HG03558 (cell line): ENCODE results near the gene SLC35G3.
"Not testable (repeated sequence)": the region's sequence is repeated elsewhere in the genome, so short reads cannot be mapped to it uniquely, and the experiment has no call there.

Source experiments
- ATAC-seq: cut with Tn5 transposase; IDR thresholded peaks from one replicate; pipeline ENCODE4 v1.9.1; 2021; ENCODE audit warnings: moderate number of reproducible peaks; ENCODE audit not compliant: unreplicated experiment; ENCODE audit errors: extremely low read depth

The SLC35G3 gene

DNA sequence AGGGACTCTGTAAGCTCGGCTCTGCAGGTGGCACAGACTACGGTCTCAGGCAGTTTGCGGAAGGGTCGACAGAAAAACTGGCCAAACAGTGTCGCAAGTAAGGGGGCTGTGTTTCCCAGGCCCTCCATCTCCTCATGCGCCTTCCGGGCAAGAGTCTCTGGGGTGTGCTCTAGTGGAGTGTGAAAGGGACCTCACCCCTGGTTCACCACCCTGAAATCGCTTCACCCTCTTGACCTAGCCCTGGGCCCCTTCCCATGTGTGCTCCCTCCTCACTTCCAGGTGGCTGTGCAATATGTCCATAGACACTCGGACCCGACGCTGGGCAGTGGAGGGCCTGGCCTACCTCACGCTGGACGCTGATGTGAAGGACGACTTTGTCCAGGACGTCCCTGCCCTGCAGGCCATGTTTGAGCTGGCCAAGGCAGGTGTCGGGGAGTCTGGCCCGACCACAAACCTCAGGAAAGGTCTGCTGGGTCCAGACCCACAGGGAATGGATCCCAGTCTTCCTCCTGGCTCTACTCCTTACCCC lies 24.3 kb downstream of the SLC35G3 start:
- ATAC-seq, result no peak

DNA sequence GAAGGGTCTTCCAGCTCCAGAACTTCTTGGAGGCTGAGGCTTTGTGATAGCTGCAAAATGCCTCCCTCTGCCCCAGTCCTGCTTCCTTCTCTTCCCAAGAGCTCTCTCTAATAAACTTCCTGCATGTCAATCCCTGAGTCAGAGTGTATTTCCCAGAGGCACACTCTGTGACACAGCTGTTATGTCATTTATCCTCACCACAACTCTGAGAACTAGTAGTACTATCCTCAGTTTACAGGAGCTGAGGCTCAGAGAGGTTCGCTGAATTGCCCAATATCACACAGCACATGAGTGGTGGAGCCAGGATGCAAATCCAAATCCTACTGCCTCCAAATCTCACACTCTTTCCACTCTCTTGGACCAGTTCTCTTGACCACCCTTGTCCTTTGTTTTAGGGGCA lies 26.5 kb downstream of the SLC35G3 start:
- ATAC-seq, result no peak

DNA sequence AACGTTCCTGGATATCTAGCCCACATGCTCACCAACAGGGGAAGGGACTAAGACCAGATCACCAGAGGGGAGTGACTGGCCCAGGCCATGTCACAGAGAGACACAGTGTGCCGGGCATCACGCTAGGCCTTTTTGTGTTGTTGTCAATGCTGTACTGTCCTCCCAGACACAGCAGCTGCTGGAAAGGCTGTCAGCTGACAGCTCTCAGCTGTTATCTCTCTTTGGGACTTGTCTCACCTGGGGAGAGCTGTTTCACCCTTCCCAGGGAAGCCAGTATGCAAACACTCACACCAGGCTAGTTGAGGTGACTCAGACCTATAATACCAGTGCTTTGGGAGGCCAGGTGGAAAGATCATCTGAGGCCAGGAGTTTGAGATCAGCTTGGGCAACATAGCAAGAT lies 27.1 kb downstream of the SLC35G3 start:
- ATAC-seq, result no peak

DNA sequence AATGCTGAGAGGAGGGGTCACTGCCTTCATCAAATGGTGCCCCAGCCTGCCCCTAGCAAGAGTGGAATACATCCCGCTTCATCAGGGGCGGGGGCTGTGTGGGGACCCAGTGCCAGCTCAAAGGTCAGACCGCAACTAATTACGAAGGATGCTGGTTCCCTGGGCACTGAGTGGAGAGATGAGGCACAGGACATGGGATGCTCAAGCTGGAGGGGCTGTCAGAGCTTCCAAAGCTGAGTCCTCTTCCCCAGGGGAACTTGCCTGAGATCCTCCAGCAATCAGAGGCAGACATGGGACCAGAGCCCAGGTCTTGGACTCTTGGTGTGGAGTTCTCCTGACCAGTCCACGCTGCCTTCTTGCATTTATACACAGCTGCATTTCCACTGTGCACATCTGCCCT lies 27.7 kb downstream of the SLC35G3 start:
- no peak for ATAC-seq

DNA sequence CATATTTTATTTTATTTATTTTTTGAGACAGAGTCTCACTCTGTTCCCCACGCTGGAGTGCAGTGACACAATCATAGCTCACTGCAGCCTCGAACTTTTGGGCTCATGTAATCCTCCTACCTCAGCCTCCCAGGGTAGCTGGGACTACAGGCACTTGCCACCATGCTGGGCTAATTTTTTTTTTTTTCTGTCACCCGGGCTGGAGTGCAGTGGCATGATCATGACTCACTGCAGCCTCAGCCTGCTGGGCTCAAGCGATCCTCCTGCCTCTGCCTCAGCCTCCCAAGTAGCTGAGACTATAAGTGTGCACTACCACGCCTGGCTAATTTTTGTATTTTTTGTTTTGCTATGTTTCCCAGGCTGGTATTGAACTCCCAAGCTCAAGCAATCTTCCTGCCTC lies 29.5 kb downstream of the SLC35G3 start:
- no peak for ATAC-seq

DNA sequence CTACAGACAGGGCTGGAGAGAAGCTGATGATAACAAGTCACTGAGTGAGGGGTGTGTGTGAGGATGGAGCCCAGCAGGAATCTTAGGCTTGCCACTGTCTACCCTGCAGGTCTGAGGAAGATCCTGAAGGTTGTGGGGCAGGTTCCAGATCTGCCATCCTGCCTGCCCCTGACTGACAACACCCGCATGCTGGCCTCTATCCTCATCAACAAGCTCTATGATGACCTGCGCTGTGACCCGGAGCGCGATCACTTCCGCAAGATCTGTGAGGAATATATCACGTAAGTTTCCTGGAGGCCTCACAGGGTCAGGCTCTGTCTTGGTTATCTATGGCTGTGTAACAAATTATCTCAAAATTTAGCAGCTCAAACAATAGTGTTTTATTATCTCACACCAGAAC lies 30.3 kb downstream of the SLC35G3 start:
- ATAC-seq, result no peak

DNA sequence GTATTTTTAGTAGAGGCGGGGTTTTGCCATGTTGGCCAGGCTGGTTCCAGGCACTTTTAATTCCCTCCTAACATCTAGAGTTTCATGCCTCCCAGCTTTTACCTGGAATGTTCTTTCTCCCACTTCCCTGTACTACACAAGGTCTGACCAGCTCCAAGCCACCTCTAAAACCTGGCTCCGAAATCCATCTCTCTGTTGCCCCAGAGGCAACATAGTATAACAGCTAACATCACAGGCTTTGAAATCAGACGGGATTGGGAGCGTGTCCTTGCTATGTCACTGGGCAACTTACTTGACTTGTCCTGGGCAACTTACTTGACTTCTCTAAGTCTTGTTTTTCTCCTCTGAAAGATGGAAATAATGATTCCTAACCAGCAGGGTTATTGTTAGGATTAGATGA lies 31.4 kb downstream of the SLC35G3 start:
- no peak for ATAC-seq

DNA sequence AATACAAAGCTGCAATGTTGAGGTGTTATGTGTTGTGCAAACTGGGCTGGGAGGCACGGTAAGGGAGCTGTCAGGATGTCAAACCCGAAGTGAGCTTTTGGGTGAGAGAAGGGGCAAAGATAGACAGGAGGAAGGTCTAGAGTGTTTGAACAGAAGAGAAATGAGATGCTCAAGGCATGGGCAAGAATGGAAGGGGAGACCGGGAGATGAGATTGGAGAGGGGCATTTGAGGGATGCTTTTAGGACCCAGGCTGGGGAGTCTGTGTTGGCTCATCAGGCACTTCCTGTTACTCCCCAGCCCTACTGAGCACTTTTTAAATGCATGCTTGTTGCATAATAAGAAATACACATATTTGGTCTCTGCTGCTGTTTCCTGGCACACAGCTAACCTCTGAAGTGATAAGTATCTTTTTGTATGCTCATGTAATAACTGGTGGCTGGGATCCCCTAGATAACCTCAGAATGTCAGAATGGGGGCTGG lies 32.9 kb downstream of the SLC35G3 start:
- ATAC-seq, result no peak

DNA sequence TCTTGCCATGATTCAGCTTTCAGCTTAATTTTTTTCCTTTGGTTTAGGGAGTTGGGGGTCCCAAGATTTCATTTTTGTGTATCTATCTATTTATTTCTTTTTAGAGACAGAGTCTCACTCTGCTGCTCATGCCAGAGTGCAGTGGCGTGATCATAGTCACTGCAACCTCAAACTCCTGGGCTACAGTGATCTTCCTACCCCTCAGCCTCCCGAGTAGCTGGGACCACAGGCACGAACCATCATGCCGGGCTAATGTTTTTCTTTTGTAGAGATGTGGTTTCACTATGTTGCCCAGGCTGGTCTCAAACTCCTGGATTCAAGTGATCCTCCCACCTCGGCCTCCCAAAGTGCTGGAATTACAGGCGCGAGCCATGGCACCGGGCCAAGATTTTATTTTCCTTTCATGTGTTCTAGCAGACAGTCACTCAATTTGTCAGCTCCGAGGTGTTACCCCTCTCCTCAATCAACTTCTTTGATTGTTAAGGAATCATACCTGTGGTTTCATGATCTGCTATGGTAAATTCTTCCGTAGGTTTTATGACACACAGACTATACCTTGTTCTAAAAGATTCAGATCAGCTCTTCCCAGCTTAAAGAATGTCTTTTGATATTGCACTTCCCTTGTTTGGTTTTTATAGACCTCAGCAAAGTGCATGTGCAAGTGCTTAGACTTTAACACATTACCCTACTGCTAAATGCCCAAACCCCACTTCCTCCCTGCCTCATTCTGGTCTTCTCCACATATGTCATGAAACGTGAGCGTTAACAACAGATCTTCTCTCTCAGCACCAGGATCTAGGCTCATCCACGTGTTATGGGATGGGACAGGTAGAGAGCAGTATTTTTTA lies 33.6 kb downstream of the SLC35G3 start:
- no peak for ATAC-seq

DNA sequence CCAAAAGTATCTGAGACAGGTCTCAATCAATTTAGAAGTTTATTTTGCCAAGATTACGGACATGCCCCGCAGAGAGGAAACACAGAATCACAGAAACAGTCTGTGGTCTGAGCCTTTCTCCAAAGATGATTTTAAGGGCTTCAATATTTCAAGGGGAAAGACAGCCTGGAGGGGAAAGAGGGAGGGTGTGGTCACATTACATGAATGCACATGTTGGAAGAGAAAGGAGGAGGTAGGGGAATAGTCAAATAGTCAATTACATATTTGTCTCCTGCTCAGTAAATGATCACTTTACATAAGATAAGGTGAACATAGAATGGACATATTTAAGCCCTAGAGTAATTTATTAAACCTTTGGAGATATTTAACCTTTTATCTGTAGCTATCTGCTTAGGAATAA lies 34.3 kb downstream of the SLC35G3 start:
- ATAC-seq, result no peak

DNA sequence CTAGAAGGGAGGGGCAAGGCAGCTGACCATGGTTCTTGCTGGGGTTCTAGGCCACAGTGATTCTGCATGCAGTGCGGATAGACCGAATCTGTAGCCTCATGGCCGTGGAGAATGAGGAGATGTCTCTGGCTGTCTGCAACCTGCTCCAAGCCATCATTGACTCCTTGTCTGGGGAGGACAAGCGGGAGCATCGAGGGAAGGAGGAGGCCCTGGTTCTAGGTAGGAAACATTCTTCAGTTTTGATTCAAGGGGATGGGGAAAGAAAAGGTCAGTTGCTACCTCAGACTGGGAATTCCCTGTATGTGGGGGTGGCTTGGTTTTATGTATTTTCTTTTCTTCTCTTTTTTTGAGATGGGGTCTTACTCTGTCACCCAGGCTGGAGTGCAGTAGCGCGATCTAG lies 38.9 kb downstream of the SLC35G3 start:
- no peak for ATAC-seq

DNA sequence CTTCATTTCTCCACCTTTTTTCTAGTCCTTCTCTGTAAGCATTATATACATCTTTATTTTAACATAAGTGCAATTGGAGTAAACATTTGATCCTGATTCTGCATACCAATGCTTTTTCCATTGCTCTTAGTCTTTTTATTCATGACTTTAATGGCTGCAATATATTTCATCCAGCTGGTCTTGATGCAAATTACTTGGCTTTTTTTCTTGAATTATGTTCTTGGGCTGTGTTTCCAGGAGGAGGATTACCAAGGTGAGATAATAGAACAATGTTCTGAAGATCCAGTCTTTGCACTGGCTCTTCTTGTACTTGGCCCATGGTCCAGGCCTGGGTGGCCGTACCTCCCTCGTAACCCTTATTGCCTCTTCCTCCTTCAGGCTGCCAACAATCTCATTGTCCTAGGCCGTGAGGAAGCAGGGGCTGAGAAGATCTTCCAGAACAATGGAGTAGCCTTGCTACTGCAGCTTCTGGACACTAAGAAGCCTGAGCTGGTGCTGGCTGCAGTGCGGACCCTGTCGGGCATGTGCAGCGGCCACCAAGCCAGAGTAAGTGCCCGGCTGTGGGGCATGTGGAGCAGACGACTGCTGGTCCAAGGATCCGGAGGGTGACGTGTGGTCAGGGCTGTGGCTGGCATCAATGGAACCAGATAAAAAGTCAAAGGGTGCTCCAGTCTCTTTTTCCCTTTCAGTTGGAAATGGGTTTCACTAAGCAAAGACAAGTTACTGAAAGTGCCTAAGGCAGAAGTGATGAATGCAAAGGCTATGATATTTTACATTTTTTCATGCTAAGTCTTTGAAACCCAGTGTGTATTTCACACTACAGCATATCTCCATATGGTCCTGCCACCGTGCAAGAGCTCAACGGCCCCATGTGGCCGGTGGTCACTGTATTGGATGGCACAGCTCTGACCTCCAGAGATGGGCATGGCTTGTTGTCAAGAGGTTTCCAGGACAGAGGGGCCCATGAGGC lies 39.7 kb downstream of the SLC35G3 start:
- ATAC-seq, result no peak

DNA sequence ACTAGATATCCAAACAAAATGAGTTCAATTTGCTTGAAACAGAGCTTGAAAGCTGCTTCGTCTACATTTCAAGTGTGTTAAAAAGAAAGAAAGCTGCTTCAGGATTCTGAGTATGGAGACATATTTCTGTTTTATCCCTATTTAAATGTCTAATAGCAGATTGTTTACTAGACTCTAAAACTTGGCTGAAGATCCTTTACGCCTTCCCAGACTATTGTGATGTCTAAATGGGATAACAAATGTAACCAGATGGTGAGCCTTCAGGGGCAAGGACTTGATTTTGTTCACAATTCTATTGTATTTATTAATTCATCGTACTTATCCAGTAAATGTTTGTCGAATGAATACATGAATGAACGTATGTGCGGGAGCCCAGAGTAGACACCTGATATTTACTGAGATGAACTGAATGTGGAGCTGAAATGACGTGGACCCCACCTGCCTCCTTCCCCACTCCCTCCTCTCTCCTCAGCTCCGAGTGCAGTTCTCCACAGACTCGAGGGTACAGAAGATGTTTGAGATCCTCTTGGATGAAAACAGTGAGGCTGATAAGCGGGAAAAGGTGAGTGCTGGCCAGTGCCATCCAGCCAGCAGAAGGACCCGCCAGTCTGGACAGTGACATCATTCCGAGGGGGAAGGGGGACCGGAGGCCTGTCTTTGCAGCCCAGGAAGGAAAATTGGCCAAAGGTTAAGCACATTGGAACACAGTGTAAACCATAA lies 41.6 kb downstream of the SLC35G3 start:
- no peak for ATAC-seq

DNA sequence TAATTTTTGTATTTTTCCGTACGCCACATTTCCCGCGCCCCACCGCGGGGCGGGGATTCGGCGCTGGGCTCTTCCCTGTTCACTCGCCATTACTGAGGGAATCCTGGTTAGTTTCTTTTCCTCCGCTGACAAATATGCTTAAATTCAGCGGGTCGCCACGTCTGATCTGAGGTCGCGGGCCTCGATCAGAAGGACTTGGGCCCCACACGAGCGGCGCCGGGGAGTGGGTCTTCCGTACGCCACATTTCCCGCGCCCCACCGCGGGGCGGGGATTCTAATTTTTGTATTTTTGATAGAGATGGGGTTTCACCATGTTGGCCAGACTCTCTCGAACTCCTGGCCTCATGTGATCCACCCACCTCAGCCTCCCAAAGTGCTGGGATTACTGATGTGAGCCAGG lies 43.1 kb downstream of the SLC35G3 start:
- ATAC-seq, result not testable (repeated sequence)

DNA sequence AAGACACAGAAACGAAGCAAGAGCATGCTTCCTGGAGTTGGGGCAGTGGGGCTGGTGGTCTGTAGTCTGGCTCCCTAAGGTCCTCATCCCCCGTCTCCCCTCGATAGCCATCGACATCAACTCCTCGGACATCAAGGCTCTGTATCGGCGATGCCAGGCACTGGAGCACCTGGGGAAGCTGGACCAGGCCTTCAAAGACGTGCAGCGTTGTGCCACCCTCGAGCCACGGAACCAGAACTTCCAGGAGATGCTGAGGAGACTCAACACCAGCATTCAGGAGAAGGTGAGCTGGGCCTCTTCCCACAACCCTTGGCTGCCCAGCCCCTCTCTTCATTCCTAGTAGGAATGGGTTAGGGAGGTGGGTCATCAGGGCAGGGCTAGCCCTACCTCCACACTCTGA lies 44.3 kb downstream of the SLC35G3 start:
- no peak for ATAC-seq

DNA sequence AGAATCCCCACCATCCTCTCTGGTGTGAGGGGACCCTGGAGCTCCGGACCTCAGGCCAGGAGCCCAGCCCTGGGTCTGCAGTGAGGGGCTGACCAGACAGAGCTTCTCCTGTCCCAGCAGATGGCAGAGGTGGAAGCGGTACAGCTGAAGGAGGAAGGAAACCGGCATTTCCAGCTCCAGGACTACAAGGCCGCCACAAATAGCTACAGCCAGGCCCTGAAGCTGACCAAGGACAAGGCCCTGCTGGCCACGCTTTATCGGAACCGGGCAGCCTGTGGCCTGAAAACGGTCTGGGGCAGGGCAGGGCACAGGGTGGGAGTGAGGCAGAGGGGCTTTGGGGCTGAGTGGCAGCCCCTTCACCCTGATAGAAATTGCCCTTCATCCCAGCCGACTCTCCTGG lies 46.0 kb downstream of the SLC35G3 start:
- ATAC-seq, result no peak

DNA sequence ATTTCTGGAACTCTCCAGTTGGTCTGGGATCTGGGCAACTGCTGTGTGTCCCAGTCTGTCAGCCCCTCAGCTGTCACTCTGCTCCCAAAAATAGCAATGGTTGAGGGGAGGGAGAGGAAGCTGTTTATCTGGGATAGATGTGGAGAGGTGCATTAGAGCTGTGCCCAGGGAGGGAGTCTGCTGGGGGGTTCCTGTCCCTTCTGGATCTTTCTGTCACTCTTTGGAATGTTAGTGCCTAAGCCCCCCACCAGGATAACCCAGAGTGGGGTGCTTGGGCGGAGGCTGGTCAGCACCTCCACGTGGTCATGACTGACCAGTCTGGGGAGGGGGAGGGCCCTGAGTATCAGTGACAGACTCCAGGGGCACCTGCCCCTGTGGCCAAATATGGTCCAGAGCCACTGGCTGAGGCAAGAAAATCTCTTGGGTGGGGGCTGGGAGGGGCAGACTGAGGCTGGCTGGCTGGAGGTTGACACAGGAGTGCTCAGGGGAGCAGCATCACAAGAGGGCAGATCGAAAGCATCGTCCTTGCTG lies 46.8 kb downstream of the SLC35G3 start, which contains the start of gene UNC45B:
TSS of gene UNC45B (plus strand) at position 443 of the 531 bp plus-strand sequence. CDS start 447 bp downstream, outside the sequence.
- ATAC-seq, result no peak

DNA sequence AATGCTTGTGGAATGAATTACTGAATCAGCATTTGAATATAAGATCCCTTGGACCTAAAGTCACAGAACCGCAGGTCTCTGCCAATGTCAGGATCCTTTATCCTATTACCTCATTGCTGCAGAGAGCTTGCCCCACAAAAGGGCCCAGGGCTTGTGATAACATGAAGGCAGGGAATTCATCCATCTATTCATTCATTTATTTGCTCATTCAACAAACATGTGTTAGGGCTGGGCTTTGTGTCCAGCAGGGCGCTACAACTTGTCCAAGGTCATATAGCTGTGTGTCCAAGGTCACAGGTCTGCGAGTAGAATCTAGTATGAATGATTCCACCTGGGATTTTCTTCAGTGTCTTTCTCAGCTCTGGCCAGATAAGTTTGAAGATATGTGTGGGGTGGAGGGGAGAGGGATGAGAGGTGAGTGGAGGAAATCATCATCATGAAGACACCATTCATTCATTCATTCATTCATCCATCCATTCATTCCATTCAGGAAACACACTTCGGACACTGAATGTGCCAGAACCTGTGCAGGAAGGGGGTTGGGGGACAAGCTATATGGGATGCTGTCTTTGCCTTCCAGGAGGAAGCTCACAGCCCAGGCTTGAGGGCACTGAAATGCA lies 47.9 kb downstream of the SLC35G3 start:
- ATAC-seq, result no peak

DNA sequence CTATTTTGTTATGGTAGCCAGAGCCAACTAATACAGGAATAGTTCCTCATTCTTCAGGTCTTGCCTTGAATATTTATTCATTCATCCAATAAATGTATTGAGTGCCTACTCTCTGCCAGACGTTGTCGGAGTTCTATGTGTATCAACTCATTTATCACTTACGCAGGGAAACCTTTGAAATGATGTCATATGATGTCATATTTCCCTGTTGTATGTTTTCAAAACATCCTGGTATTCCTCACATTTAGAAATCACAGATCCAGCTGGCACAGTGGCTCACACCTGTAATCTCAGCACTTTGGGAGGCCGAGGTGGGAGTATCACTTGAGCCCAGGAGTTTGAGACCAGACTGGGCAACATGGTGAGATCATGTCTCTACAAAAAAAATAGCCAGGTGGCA lies 49.4 kb downstream of the SLC35G3 start:
- no peak for ATAC-seq
